Stimulated activated CD4-positive, alpha-beta T cell treated with anti-CD3 and anti-CD28 coated beads, Interleukin-2, amount 100 ng/mL, for 48 hours (primary cell): ENCODE measurements around the gene ABCG8.

ENCODE experiments used
- DNase-seq, 2 donors: peaks; one replicate each; pipeline ENCODE4 v3.0.0-alpha.2; 2020

The ABCG8 gene

GRCh38 chr2:43838560-43839267, at the start of gene ABCG8, which contains the start of gene ABCG5:
TSS of gene ABCG8 (plus strand) at chr2:43838971. CDS start at chr2:43839054, 83 bp downstream.
TSS of gene ABCG5 (minus strand) at chr2:43838839. CDS start at chr2:43838679, 160 bp downstream.
- DNase-seq, result no peak

- no peak for DNase-seq
Measured at GRCh38 chr2:43790147-43790546, 48.6 kb upstream of the ABCG8 start.

GRCh38 chr2:43791035-43791765, 47.6 kb upstream of the ABCG8 start:
- no peak for DNase-seq

GRCh38 chr2:43792653-43793052, 46.1 kb upstream of the ABCG8 start:
- no peak for DNase-seq

GRCh38 chr2:43794956-43795355, 43.8 kb upstream of the ABCG8 start:
- DNase-seq, result no peak

- no peak for DNase-seq
Measured at GRCh38 chr2:43796206-43796605, 42.6 kb upstream of the ABCG8 start.

GRCh38 chr2:43798300-43798699, 40.5 kb upstream of the ABCG8 start:
- no peak for DNase-seq

- DNase-seq, result no peak
Measured at GRCh38 chr2:43800894-43801293, 37.9 kb upstream of the ABCG8 start.

- no peak for DNase-seq
Measured at GRCh38 chr2:43802135-43802534, 36.6 kb upstream of the ABCG8 start.

GRCh38 chr2:43803113-43803512, 35.7 kb upstream of the ABCG8 start:
- DNase-seq, result no peak

GRCh38 chr2:43806719-43807031, 32.1 kb upstream of the ABCG8 start:
- no peak for DNase-seq

GRCh38 chr2:43810452-43810851, 28.3 kb upstream of the ABCG8 start:
- DNase-seq, result no peak

- DNase-seq, result no peak
Measured at GRCh38 chr2:43810888-43811287, 27.9 kb upstream of the ABCG8 start.

- no peak for DNase-seq
Measured at GRCh38 chr2:43812006-43812405, 26.8 kb upstream of the ABCG8 start.

GRCh38 chr2:43812947-43813346, 25.8 kb upstream of the ABCG8 start:
- DNase-seq, result no peak

GRCh38 chr2:43814711-43815110, 24.1 kb upstream of the ABCG8 start:
- DNase-seq, result no peak

GRCh38 chr2:43818761-43819160, 20.0 kb upstream of the ABCG8 start:
- DNase-seq, result no peak

- DNase-seq, result no peak
Measured at GRCh38 chr2:43819491-43820163, 19.1 kb upstream of the ABCG8 start.

- no peak for DNase-seq
Measured at GRCh38 chr2:43822839-43823238, 15.9 kb upstream of the ABCG8 start.

- no peak for DNase-seq
Measured at GRCh38 chr2:43823751-43824150, 15.0 kb upstream of the ABCG8 start.

- DNase-seq, result no peak
Measured at GRCh38 chr2:43824512-43824911, 14.3 kb upstream of the ABCG8 start.

- DNase-seq, result no peak
Measured at GRCh38 chr2:43824951-43825493, 13.7 kb upstream of the ABCG8 start.

- DNase-seq, result no peak
Measured at GRCh38 chr2:43825841-43826240, 12.9 kb upstream of the ABCG8 start.
